Breast epithelium (tissue), 3 donors: ENCODE measurements around the gene SQSTM1.

Experiments used
- POLR2A ChIP-seq: fragments of 450-650 bp; IDR thresholded peaks from one replicate; pipeline ENCODE4 v1.6.1; 2016; ENCODE audit warnings: antibody characterized with exemption, mild to moderate bottlenecking, moderate library complexity
- POLR2AphosphoS5 ChIP-seq, 3 donors: sonication (generic); formaldehyde crosslinking; IDR thresholded peaks; one replicate each; pipeline ENCODE4 v1.6.1; 2017; ENCODE audit warnings: antibody characterized with exemption in 3 of 3
- TF ChIP-seq, protein P1 (sequence below), 3 donors: fragments of 450-650 bp; IDR thresholded peaks; one replicate each; pipeline ENCODE4 v1.5.1; 2016 to 2017; ENCODE audit warnings: antibody characterized with exemption in 3 of 3, mild to moderate bottlenecking in 3 of 3, moderate library complexity in 3 of 3

DNA sequence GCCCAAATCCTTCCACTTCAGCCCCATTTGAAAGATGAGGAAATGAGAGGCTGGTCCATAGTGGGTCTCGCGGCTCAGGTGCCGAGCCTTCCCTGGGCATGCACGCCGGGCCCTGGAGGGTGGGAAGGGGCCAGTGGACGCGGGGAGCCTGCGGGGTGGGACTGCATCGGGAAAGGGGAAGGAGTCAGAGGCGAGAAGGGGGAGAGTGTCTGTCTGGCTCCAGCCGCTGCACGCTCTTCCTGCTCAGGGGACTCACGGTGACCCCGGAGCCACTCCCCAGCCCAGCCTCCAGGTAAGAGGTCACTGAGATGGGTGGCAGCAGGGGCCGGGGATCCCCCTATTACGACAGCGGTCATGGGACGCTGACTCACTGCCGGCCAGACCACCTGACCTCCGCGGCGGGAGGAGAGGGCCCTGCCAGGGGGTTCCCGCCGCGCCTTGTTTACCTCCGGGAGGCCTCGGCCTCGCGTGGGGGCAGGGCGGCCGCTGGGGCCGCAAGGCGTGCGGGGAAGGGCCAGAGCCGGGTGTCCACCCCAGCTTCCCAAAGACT is 1.9 kb upstream of the SQSTM1 start:
- TF ChIP-seq, protein P1, sequence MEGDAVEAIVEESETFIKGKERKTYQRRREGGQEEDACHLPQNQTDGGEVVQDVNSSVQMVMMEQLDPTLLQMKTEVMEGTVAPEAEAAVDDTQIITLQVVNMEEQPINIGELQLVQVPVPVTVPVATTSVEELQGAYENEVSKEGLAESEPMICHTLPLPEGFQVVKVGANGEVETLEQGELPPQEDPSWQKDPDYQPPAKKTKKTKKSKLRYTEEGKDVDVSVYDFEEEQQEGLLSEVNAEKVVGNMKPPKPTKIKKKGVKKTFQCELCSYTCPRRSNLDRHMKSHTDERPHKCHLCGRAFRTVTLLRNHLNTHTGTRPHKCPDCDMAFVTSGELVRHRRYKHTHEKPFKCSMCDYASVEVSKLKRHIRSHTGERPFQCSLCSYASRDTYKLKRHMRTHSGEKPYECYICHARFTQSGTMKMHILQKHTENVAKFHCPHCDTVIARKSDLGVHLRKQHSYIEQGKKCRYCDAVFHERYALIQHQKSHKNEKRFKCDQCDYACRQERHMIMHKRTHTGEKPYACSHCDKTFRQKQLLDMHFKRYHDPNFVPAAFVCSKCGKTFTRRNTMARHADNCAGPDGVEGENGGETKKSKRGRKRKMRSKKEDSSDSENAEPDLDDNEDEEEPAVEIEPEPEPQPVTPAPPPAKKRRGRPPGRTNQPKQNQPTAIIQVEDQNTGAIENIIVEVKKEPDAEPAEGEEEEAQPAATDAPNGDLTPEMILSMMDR (IDR thresholded peaks at IDR 0.05): no peak
- TF ChIP-seq POLR2AphosphoS5 (IDR thresholded peaks at IDR 0.05) (peak; percentile 96 to 100 (median 98)), POLR2A (no peak)
